Inflammatory macrophage (primary cell): Measurements from ENCODE around the gene TNFRSF11A.

Source experiments
- DNase-seq, 2 donors: peaks; one replicate each; pipeline ENCODE4 v3.0.0-alpha.2; 2020 to 2022
- total RNA-seq, 18 experiments: gene quantifications; one replicate each; lab custom pipeline; 2026; ENCODE audit warnings: mixed read lengths in 6 of 18, inconsistent platforms in 2 of 18; lab: John Stamatoyannopoulos, UW

TNFRSF11A gene
- 1.8 to 30.1 (median 7.9) reads per million in 18 experiments for total RNA-seq

GRCh38 chr18:62324917-62325805 lies at the start of gene TNFRSF11A:
TNFRSF11A (plus strand) TSS chr18:62325310; CDS start chr18:62325353, 43 bp downstream.
- peak in 1 of 2 donors; percentile 47 for DNase-seq

GRCh38 chr18:62277045-62277444 lies 48.1 kb upstream of the TNFRSF11A start:
- DNase-seq, result no peak

GRCh38 chr18:62279561-62279960 lies 45.5 kb upstream of the TNFRSF11A start:
- no peak for DNase-seq

- no peak for DNase-seq
Observed at GRCh38 chr18:62280058-62280457, 45.1 kb upstream of the TNFRSF11A start.

- DNase-seq, result no peak
Observed at GRCh38 chr18:62280786-62281185, 44.3 kb upstream of the TNFRSF11A start.

- DNase-seq, result peak; percentile 68 to 85
Observed at GRCh38 chr18:62281684-62282083, 43.4 kb upstream of the TNFRSF11A start.

- DNase-seq, result no peak
Observed at GRCh38 chr18:62282188-62282629, 42.9 kb upstream of the TNFRSF11A start.

GRCh38 chr18:62284637-62285036 lies 40.5 kb upstream of the TNFRSF11A start:
- DNase-seq, result no peak

- DNase-seq, result peak; percentile 47 to 64
Observed at GRCh38 chr18:62285281-62285680, 39.8 kb upstream of the TNFRSF11A start.

GRCh38 chr18:62287781-62288664 lies 37.1 kb upstream of the TNFRSF11A start:
- DNase-seq, result no peak

GRCh38 chr18:62288665-62289008 lies 36.5 kb upstream of the TNFRSF11A start:
- DNase-seq, result peak; percentile 37 to 89

GRCh38 chr18:62289047-62289446 lies 36.1 kb upstream of the TNFRSF11A start:
- no peak for DNase-seq

- no peak for DNase-seq
Observed at GRCh38 chr18:62294073-62294472, 31.0 kb upstream of the TNFRSF11A start.

- DNase-seq, result no peak
Observed at GRCh38 chr18:62300359-62300963, 24.6 kb upstream of the TNFRSF11A start.

GRCh38 chr18:62301322-62301721 lies 23.8 kb upstream of the TNFRSF11A start:
- DNase-seq, result no peak

GRCh38 chr18:62312851-62313250 lies 12.3 kb upstream of the TNFRSF11A start:
- no peak for DNase-seq

- no peak for DNase-seq
Observed at GRCh38 chr18:62318228-62319180, 6.6 kb upstream of the TNFRSF11A start.

- DNase-seq, result no peak
Observed at GRCh38 chr18:62321201-62321600, 3.9 kb upstream of the TNFRSF11A start.

- no peak for DNase-seq
Observed at GRCh38 chr18:62323483-62324180, 1.5 kb upstream of the TNFRSF11A start.

- DNase-seq, result peak; percentile 40 to 44
Observed at GRCh38 chr18:62324181-62324828, 805 bp upstream of the TNFRSF11A start.
